WTC11 (cell line): ENCODE results near the gene ANO3.

ENCODE experiments used
- CREB1 ChIP-seq: sonication (generic); formaldehyde crosslinking; IDR thresholded peaks from 2 replicates; pipeline ENCODE4 v1.8.0; 2023; ENCODE audit warnings: mild to moderate bottlenecking, missing genetic modification reagents
- GABPB1 ChIP-seq: sonication (generic); formaldehyde crosslinking; IDR thresholded peaks from 2 replicates; pipeline ENCODE4 v1.8.1; 2023; ENCODE audit warnings: mild to moderate bottlenecking, missing genetic modification reagents
- NFYB ChIP-seq: sonication (generic); formaldehyde crosslinking; conservative IDR thresholded peaks from 2 replicates; pipeline ENCODE4 v1.8.0; 2022; ENCODE audit warnings: low read depth, missing genetic modification reagents
- SP1 ChIP-seq: sonication (generic); formaldehyde crosslinking; conservative IDR thresholded peaks from 2 replicates; pipeline ENCODE4 v1.8.1; 2022; ENCODE audit warnings: missing genetic modification reagents
- TCF7 ChIP-seq: sonication (generic); formaldehyde crosslinking; IDR thresholded peaks from 2 replicates; pipeline ENCODE4 v1.8.0; 2022; ENCODE audit warnings: mild to moderate bottlenecking, low read depth, missing genetic modification reagents, moderate library complexity
- ZNF121 ChIP-seq: sonication (generic); formaldehyde crosslinking; IDR thresholded peaks from 2 replicates; pipeline ENCODE4 v1.8.0; 2023; ENCODE audit warnings: missing genetic modification reagents
- ZNF219 ChIP-seq: sonication (generic); formaldehyde crosslinking; IDR thresholded peaks from 2 replicates; pipeline ENCODE4 v1.8.0; 2023; ENCODE audit warnings: missing genetic modification reagents, mild to moderate bottlenecking, borderline replicate concordance
- ZNF423 ChIP-seq: fragments of 250-450 bp; sonication (Bioruptor Pico); IDR thresholded peaks from 2 replicates; pipeline ENCODE4 v2.1.2; 2022; ENCODE audit warnings: mild to moderate bottlenecking, moderate library complexity
- TF ChIP-seq, protein P1 (sequence below): fragments of 200-600 bp; IDR thresholded peaks from 2 replicates; pipeline ENCODE4 v1.8.0; 2022; ENCODE audit warnings: antibody characterized with exemption
- TF ChIP-seq, protein P2 (sequence below): sonication (generic); formaldehyde crosslinking; conservative IDR thresholded peaks from 2 replicates; pipeline ENCODE4 v1.8.1; 2022; ENCODE audit warnings: mild to moderate bottlenecking, missing genetic modification reagents
- TF ChIP-seq, protein P3 (sequence below): sonication (generic); formaldehyde crosslinking; IDR thresholded peaks from 2 replicates; pipeline ENCODE4 v1.8.0; 2022; ENCODE audit warnings: mild to moderate bottlenecking, missing genetic modification reagents
- TF ChIP-seq, protein P4 (sequence below): sonication (generic); formaldehyde crosslinking; IDR thresholded peaks from 2 replicates; pipeline ENCODE4 v1.8.1; 2023; ENCODE audit warnings: mild to moderate bottlenecking, missing genetic modification reagents
- TF ChIP-seq, protein P5 (sequence below): sonication (generic); formaldehyde crosslinking; IDR thresholded peaks from 2 replicates; pipeline ENCODE4 v1.8.1; 2022; ENCODE audit warnings: missing genetic modification reagents, borderline replicate concordance
- TF ChIP-seq, protein P6 (sequence below): fragments of 250-450 bp; sonication (Bioruptor Pico); IDR thresholded peaks from 2 replicates; pipeline ENCODE4 v2.1.2; 2022; ENCODE audit warnings: mild to moderate bottlenecking, moderate library complexity

DNA sequence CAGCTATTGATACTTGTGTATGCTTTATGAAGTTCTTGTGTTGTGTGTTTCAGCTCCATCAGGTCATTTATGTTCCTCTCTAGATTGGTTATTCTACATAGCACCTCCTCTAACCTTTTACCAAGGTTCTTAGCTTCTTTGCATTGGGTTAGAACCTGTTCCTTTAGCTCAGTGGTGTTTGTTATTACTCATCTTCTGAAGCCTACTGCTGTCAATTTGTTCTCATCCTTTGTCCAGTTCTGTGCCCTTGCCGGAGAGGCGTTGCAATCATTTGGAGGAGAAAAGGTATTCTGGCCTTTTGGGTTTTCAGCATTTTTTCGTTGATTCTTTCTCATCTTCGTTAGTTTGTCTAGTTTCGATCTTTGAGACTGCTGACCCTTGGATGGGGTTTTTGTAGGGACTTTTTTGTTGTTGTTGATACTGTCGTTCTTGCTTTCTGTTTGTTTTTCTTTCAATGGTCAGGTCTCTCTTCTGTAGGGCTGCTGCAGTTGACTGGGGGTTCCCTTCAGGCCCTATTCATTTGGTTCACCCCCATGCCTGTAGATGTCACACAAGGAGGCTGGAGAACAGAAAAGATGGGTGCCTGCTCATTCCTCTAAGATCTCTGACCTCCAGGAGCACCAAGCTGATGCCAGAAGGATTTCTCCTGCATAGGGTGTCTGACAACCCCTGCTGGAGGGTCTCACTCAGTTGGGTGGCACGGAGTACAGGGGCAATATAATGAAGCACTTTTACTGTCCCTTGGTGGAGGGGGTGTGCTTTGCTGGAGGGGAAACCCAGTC lies 276.0 kb downstream of the ANO3 start:
- TF ChIP-seq, protein P1, sequence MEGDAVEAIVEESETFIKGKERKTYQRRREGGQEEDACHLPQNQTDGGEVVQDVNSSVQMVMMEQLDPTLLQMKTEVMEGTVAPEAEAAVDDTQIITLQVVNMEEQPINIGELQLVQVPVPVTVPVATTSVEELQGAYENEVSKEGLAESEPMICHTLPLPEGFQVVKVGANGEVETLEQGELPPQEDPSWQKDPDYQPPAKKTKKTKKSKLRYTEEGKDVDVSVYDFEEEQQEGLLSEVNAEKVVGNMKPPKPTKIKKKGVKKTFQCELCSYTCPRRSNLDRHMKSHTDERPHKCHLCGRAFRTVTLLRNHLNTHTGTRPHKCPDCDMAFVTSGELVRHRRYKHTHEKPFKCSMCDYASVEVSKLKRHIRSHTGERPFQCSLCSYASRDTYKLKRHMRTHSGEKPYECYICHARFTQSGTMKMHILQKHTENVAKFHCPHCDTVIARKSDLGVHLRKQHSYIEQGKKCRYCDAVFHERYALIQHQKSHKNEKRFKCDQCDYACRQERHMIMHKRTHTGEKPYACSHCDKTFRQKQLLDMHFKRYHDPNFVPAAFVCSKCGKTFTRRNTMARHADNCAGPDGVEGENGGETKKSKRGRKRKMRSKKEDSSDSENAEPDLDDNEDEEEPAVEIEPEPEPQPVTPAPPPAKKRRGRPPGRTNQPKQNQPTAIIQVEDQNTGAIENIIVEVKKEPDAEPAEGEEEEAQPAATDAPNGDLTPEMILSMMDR, result no peak
- no peak for TF ChIP-seq ZNF423 (CRISPR knock-in tag)
- TF ChIP-seq NFYB (CRISPR knock-in tag), result no peak
- TF ChIP-seq GABPB1, result no peak
- no peak for TF ChIP-seq ZNF121 (CRISPR knock-in tag)
- TF ChIP-seq SP1 (CRISPR knock-in tag), result no peak
- TF ChIP-seq, protein P2, sequence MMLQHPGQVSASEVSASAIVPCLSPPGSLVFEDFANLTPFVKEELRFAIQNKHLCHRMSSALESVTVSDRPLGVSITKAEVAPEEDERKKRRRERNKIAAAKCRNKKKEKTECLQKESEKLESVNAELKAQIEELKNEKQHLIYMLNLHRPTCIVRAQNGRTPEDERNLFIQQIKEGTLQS (CRISPR knock-in tag), result no peak
- TF ChIP-seq, protein P3, sequence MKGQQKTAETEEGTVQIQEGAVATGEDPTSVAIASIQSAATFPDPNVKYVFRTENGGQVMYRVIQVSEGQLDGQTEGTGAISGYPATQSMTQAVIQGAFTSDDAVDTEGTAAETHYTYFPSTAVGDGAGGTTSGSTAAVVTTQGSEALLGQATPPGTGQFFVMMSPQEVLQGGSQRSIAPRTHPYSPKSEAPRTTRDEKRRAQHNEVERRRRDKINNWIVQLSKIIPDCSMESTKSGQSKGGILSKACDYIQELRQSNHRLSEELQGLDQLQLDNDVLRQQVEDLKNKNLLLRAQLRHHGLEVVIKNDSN (CRISPR knock-in tag), result no peak
- TF ChIP-seq, protein P4, sequence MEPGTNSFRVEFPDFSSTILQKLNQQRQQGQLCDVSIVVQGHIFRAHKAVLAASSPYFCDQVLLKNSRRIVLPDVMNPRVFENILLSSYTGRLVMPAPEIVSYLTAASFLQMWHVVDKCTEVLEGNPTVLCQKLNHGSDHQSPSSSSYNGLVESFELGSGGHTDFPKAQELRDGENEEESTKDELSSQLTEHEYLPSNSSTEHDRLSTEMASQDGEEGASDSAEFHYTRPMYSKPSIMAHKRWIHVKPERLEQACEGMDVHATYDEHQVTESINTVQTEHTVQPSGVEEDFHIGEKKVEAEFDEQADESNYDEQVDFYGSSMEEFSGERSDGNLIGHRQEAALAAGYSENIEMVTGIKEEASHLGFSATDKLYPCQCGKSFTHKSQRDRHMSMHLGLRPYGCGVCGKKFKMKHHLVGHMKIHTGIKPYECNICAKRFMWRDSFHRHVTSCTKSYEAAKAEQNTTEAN (CRISPR knock-in tag), result no peak
- TF ChIP-seq, protein P5, sequence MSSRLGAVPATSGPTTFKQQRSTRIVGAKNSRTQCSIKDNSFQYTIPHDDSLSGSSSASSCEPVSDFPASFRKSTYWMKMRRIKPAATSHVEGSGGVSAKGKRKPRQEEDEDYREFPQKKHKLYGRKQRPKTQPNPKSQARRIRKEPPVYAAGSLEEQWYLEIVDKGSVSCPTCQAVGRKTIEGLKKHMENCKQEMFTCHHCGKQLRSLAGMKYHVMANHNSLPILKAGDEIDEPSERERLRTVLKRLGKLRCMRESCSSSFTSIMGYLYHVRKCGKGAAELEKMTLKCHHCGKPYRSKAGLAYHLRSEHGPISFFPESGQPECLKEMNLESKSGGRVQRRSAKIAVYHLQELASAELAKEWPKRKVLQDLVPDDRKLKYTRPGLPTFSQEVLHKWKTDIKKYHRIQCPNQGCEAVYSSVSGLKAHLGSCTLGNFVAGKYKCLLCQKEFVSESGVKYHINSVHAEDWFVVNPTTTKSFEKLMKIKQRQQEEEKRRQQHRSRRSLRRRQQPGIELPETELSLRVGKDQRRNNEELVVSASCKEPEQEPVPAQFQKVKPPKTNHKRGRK (CRISPR knock-in tag), result no peak
- TF ChIP-seq ZNF219 (CRISPR knock-in tag), result no peak
- no peak for TF ChIP-seq TCF7 (CRISPR knock-in tag)
- no peak for TF ChIP-seq CREB1 (CRISPR knock-in tag)
- TF ChIP-seq, protein P6, sequence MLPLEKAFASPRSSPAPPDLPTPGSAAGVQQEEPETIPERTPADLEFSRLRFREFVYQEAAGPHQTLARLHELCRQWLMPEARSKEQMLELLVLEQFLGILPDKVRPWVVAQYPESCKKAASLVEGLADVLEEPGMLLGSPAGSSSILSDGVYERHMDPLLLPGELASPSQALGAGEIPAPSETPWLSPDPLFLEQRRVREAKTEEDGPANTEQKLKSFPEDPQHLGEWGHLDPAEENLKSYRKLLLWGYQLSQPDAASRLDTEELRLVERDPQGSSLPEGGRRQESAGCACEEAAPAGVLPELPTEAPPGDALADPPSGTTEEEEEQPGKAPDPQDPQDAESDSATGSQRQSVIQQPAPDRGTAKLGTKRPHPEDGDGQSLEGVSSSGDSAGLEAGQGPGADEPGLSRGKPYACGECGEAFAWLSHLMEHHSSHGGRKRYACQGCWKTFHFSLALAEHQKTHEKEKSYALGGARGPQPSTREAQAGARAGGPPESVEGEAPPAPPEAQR (CRISPR knock-in tag), result no peak
